Right atrium auricular region (tissue), 2 donors: ENCODE measurements around the gene PPP1R36. TPM values are rescaled to one million over a fixed set of nuclear protein-coding genes. Genes with fewer than 3 reads are reported as not detected.
"Not testable (repeated sequence)": the region's sequence is repeated elsewhere in the genome, so short reads cannot be mapped to it uniquely, and the experiment has no call there.

Experiments used
- DNase-seq: peaks from one replicate; pipeline ENCODE4 v3.0.0-alpha.2; 2019; ENCODE audit warnings: low spot score
- H3K27ac ChIP-seq, 2 donors: fragments of 200-600 bp; sonication (generic); 1 replicate in 1 of 2; 2 replicates in 1 of 2; pipeline ENCODE4 v1.5.1; 2016 to 2019
- H3K27me3 ChIP-seq, 2 donors: fragments of 200-600 bp; sonication (generic); one replicate each; pipeline versions ENCODE4 v1.5.1 to v1.6.0; 2017 to 2019
- H3K36me3 ChIP-seq: fragments of 200-600 bp; sonication (generic); one replicate; pipeline ENCODE4 v1.5.1; 2016
- H3K4me1 ChIP-seq, 2 donors: fragments of 200-600 bp; sonication (generic); one replicate each; pipeline versions ENCODE4 v1.5.1 to v1.6.0; 2017 to 2019
- H3K4me3 ChIP-seq, 2 donors: fragments of 200-600 bp; sonication (generic); 1 replicate in 1 of 2; 2 replicates in 1 of 2; pipeline ENCODE4 v1.5.1; 2017 to 2019; ENCODE audit warnings: mild to moderate bottlenecking in 1 of 2, moderate library complexity in 1 of 2
- H3K9me3 ChIP-seq, 2 donors: fragments of 200-600 bp; sonication (generic); one replicate each; pipeline ENCODE4 v1.5.1; 2019
- total RNA-seq, 2 donors: library from RNA; depleted of rRNA; stranded (reverse); fragments of >200 nt; gene quantifications; one replicate each; pipeline ENCODE4 v1.1.0, GENCODE V29; 2016
- TF ChIP-seq, protein P1 (sequence below), 2 donors: fragments of 200-600 bp; sonication (generic); IDR thresholded peaks; one replicate each; pipeline ENCODE4 v1.5.1; 2019; ENCODE audit warnings: antibody characterized with exemption in 2 of 2

PPP1R36 gene
- total RNA-seq, 2 donors from 2014 or later: 0.31 TPM; not detected in 1

GRCh38 chr14:64554556-64554955, 4.8 kb downstream of the PPP1R36 start:
- H3K4me1 ChIP-seq: peaks cover 0 to 10% of the 10 kb centered on the region in 2 donors

DNA sequence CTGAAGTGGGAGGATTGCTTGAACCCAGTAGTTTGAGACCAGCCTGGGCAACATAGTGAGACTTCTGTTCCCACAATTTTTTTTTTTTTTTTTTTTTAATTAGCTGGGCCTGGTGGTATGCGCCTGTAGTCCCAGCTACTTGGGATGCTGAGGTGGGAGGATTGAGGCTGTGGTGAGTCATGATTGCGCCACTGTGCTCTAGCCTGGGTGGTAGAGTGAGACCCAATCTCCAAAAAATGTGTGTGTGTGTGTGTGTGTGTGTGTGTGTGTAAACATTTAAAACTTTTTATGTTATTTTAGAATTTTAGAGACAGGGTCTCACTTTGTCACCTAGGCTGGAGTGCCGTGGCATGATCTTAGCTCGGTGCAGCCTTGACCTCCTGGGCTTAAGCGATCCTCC, 6.8 kb downstream of the PPP1R36 start:
- H3K27me3 ChIP-seq: no peaks in the 10 kb centered on the region
- no peaks in the 10 kb centered on the region for H3K36me3 ChIP-seq
- no peak overlapping the region for H3K27ac ChIP-seq
- no peaks in the 10 kb centered on the region for H3K4me1 ChIP-seq
- H3K4me3 ChIP-seq: no peak overlapping the region
- TF ChIP-seq, protein P1, sequence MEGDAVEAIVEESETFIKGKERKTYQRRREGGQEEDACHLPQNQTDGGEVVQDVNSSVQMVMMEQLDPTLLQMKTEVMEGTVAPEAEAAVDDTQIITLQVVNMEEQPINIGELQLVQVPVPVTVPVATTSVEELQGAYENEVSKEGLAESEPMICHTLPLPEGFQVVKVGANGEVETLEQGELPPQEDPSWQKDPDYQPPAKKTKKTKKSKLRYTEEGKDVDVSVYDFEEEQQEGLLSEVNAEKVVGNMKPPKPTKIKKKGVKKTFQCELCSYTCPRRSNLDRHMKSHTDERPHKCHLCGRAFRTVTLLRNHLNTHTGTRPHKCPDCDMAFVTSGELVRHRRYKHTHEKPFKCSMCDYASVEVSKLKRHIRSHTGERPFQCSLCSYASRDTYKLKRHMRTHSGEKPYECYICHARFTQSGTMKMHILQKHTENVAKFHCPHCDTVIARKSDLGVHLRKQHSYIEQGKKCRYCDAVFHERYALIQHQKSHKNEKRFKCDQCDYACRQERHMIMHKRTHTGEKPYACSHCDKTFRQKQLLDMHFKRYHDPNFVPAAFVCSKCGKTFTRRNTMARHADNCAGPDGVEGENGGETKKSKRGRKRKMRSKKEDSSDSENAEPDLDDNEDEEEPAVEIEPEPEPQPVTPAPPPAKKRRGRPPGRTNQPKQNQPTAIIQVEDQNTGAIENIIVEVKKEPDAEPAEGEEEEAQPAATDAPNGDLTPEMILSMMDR (IDR thresholded peaks at IDR 0.05): no peak
- no peaks in the 10 kb centered on the region for H3K9me3 ChIP-seq
- no peak for DNase-seq

More at GRCh38 chr14:64554556-64554955, 4.8 kb downstream of the PPP1R36 start:
- Histone ChIP-seq H3K36me3 (no peaks in the 10 kb centered on the region), H3K9me3 (no peaks in the 10 kb centered on the region), H3K4me3 (no peak overlapping the region), H3K27me3 (no peaks in the 10 kb centered on the region), H3K27ac (no peak overlapping the region)
- no peak for DNase-seq
- TF ChIP-seq, protein P1 (IDR thresholded peaks at IDR 0.05): no peak

- not testable (repeated sequence) for DNase-seq, H3K4me1 ChIP-seq, H3K4me3 ChIP-seq, H3K27me3 ChIP-seq, H3K27ac ChIP-seq, H3K9me3 ChIP-seq, H3K36me3 ChIP-seq
Measured at GRCh38 chr14:64558216-64558615, 8.5 kb downstream of the PPP1R36 start.

DNA sequence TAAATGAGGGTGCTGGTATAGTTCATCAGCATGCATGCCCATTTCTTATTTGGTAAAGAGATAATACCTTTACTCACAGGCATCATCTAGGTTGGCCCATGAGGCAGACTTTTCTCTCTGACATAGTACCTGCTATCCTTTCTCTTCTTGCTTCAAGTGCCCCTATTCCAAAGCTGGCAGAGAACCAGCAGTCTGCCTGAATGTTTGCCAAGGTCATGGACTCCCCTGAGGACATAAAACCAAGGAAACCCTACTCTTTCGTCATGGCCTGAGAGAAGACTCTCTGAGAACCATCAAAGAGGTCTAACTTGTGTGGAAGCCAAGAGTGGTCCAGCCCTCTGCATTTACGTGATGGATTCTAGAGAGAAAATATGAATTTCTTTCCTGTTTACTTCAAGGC, 11.9 kb downstream of the PPP1R36 start:
- no peaks in the 10 kb centered on the region for H3K36me3 ChIP-seq
- no peak overlapping the region for H3K27ac ChIP-seq
- no peak for DNase-seq
- H3K4me1 ChIP-seq: peaks cover 0 to 3% of the 10 kb centered on the region in 2 donors
- TF ChIP-seq, protein P1 (IDR thresholded peaks at IDR 0.05): no peak
- no peak overlapping the region for H3K4me3 ChIP-seq
- H3K9me3 ChIP-seq: no peaks in the 10 kb centered on the region
- H3K27me3 ChIP-seq: no peaks in the 10 kb centered on the region

- TF ChIP-seq, protein P1 (IDR thresholded peaks at IDR 0.05): no peak
- H3K4me1 ChIP-seq: peaks cover 0 to 10% of the 10 kb centered on the region in 2 donors
- no peaks in the 10 kb centered on the region for H3K9me3 ChIP-seq
- no peaks in the 10 kb centered on the region for H3K27me3 ChIP-seq
- no peaks in the 10 kb centered on the region for H3K36me3 ChIP-seq
- no peak overlapping the region for H3K27ac ChIP-seq
- DNase-seq: no peak
- no peak overlapping the region for H3K4me3 ChIP-seq
Measured at GRCh38 chr14:64562436-64562835, 12.7 kb downstream of the PPP1R36 start.

DNA sequence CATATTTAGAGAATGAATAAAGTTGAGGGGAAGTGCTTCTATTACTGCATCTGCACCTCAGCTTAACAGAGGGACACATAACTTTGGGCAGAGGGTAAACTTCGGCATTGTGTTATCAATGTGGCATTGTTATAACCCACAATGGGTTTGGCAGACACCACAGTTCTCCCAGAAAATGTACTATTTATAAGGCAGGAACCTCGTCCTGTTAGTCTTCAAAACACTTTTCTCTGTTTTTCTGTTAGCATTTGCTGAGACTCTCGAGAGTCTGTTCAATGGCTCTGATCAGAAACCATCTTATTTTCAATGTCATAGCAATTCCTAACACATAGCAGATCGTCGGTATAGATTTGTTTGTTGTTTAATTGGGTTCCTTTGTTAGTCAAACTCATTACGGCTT, 13.9 kb downstream of the PPP1R36 start:
- TF ChIP-seq, protein P1 (IDR thresholded peaks at IDR 0.05): no peak
- Histone ChIP-seq H3K4me3 (no peak overlapping the region), H3K4me1 (peaks cover 0 to 16% of the 10 kb centered on the region in 2 donors), H3K9me3 (no peaks in the 10 kb centered on the region), H3K27ac (no peak overlapping the region), H3K27me3 (no peaks in the 10 kb centered on the region), H3K36me3 (no peaks in the 10 kb centered on the region)
- no peak for DNase-seq
